ENCODE data around the gene USH1C.

The USH1C gene

DNA sequence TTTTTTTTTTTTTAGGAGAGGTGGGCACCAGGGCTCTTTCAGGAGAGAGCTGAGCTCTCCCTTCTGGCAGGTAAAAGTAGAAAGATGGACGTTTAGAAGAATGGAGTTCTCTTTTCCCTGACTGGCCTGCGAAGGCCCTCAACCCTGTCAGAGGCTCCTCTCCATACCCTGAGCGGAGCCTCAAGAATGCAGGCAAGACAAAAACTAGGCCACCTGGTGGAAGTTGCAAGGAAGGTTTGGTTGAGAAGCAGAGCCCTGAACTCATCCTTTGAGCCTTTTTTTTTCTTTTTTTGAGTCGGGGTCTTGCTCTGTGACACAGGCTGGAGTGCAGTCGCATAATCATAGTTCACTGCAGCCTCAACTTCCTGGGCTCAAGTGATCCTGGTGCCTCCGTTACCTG is 4.2 kb upstream of the USH1C start:
- DNase-seq (ENCODE audit: low spot score), result peak; percentile 40

DNA sequence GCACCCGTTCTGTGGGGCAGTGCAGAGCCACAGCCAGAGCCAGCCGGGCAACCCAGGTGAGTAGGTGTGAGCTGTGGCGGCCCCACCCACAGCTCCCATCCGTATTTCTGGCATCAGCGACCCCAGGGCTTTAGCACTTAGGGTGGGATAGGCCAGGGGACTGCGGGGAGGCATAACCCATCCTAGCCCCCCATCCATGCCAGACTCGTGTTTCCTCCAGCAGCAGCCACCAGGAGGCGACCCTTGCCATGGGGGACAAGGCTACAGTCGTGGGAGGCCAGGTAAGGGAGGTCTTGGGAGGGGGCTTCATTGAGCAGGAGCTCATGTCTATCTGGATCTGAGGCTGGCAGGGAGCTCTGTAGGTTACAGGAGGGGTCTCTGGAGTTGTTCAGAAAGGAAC is 3.7 kb upstream of the USH1C start:
- no peak for DNase-seq (ENCODE audit: low spot score)

DNA sequence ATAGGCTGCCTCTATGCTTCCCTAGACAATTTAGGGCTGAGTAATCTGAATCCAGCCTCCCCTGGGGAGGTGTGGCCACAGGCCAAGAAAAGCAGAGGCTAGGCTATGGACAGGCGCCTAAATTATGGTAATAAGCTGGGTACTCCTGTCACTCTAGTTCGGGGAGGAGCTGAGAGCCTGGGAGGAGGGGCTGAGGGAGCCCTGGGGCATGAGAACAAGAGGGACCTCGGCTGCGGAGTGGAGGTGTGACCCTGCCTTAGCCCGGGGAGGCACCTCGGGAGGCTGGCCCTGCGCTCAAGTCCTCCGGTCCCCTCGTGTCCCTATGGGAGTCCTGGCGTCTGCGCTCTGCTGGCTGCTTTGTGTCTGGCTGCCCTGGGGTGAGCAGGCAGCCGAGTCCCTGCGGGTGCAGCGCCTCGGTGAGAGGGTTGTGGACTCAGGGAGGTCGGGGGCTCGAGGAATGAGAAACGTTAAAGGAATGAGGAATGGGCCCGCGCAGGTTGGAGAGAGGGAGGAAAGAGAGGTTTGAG is 2.9 kb upstream of the USH1C start, which contains the start of gene OTOG:
TSS of gene OTOG (plus strand) at position 209 of the 527 bp plus-strand sequence. CDS start at position 323, 114 bp downstream.
- DNase-seq (ENCODE audit: low spot score), result peak; percentile 85

DNA sequence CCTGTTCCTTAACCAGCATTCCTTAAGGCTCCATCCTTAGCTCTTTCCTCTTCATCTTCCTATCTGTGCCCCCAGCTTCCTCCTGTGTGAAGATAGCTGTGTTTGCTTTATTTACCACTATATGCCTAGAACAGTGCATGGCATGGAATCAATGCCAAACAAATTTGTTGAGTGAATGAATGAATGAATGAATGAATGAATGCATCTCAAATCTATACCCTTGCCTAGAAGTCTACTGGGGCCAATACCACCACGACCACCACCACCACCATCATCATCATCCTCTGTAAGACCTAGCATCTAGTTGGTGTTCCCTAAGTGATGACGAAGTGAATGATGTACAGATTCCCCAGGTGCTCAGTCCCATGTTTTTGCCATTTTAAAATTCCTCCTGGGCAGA is 2.0 kb upstream of the USH1C start:
- no peak for DNase-seq (ENCODE audit: low spot score)

DNA sequence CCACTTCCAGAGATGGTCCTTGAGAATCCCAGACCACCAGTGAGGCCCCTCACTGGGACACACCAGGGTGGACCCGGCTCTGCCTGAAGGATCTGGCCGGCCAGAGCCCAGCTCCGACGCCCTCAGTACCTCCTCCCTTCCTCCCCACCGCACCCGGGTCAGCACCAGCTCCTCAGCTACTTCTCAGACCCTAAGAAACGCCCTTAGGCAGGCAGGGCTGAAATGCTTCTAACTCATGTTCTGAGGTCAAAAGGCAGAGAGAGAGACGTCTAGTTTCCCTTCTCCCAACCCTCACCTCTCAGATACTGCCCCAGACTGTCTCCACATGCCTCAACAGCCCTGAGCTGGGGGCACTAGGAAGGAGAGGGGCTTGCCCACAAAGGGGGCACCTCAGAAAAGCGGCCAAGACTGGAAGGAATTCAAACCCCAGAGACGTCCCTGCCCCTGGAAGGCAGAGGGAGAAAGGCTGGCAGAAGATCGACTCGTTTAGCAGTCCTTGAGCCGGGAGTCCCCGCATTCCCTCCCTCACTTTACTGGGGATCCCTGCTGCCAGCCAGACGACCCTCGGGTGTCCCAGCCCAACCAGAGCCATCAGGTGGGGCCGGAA is 539 bp downstream of the USH1C start:
- no peak for DNase-seq (ENCODE audit: low spot score)

DNA sequence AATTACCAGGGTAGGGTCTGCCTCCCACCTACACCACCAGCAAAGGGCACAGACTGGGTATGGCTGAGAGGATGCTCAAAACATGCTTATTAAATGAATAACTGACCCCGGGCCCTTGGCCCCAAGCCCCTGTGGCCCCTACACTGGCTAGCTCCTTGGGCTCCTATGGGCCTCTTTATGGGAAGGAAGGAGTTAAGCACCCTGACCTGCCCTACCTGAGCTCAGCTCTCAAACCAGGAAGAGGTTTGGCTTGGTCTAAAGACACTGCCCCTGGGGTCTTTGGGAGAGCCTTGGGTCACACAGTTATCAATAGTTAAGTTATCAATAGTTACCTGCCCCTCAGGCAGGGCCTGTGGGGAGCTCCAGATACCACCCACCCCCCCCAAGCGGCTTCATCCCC is 1.2 kb downstream of the USH1C start:
- no peak for DNase-seq (ENCODE audit: low spot score)

DNA sequence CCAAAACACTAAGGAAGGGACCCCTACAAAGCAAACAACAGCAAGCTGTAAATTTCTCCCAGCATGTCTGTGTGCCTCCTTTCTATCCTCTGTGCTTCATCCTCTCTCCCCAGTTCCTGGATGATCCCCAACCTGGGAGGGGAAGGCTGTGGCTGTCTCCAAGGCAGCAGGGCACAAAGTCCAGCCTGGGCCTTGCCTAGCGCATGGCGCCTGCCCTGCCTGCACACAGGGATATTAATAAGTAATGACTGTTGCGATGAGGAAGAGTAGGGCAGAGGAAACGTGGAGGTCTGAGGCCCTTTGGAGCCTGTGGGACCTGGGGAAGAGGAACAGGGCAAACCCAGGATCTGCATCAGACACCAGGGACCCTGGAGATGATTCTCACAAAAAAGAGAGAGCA is 2.0 kb downstream of the USH1C start:
- no peak for DNase-seq (ENCODE audit: low spot score)

DNA sequence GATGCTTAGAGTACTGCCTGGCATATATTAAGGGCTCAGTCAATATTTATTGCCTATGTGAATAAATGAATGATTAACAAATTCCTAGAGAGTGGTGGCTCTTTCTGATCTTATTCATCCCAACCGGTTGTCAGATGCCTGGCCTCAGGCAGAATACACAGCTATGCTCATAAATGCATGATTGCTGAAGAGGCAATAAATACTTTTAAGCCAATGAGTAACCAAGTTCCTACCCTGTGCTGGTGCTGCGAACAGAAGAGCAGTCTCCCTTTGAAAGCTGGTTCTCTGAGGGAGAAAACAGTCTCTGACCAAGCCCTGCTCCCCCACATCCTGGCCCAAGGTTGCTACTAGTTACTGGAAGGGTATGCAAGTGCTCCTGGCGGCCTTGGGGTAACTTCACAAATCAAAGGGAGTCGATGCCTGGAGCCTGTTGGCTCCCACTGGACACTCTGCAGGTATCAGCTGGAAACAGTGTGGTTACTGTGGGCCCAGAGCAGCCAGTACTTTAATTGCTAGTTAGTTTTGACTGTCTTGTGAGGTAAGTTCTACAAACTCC is 2.8 kb downstream of the USH1C start:
- no peak for DNase-seq (ENCODE audit: low spot score)

DNA sequence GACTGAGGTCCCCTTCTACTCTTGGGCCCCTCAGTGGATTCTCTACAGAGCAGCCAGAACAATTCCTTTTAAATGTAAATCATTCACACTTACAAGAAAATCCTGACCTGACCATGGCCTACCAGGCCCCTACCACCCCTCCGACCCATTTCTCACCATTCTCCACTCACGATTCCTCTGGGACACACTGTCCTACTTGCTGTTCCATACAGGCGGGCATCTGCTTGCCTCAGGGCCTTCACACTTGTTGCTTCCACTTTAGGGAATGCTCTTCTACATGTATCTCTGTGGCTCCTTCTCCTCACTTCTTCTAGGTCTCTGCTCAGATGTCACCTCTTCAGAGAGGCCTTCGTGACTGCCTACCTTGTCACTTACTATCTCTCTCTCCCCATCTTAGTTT is 3.4 kb downstream of the USH1C start:
- DNase-seq (ENCODE audit: low spot score), result no peak

DNA sequence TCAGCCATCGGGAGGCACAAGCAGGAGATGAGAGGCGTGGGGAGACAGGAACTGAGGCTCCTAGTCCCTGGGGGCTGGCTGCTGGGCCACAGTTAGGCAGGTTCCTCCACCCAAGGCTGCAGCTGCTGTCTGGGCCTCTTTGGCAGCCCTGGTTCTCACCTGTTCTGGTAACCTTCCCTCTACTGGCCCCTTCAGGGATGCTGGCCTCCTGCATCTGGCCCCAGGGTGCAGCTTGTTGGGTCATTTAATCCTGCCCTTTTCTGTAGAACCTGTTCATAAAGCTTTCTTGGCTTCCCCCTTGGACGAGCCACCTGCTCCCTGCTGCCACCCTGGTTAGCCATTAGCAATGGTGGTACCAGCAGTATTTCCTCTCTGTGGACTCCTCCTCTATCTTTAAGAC is 5.5 kb downstream of the USH1C start:
- DNase-seq (ENCODE audit: low spot score), result no peak

DNA sequence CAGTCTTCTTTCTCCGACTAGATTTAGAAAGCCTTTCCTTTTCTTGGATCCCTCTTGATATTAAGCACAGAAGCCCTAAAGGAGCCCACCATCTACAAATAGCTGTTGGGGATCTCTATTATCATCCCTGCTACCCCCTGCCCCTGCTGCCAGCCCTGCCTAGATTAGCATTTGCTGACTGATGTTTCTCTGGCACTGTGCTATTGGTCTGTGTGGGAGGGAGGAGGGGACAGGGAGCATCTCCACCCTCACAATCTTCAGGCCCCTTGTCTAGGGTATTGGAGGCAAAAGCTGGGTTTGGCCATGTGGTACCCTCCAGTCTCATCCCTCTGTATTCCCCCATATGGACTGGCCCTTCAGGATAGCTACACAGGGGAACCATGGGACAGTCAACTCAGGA is 6.2 kb downstream of the USH1C start:
- DNase-seq (ENCODE audit: low spot score), result no peak

DNA sequence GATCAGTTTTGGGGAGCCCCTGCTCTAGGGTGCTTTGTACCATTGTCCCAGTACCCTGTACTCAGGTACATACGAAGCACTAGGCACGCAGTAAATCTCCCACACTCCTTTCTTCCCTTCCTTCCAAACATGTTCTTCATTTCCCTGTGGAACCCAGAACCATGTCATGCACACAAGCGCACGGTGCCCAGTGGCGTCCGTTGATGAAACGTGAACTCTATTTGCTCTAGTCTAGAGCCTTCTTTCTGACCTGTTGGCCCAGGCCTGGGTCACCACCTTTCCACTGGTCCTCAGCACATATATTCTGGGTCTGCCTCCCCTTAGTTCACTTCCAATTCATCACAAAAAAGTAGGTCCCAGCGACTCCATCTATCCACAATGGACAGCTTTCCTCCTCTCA is 7.0 kb downstream of the USH1C start:
- no peak for DNase-seq (ENCODE audit: low spot score)

DNA sequence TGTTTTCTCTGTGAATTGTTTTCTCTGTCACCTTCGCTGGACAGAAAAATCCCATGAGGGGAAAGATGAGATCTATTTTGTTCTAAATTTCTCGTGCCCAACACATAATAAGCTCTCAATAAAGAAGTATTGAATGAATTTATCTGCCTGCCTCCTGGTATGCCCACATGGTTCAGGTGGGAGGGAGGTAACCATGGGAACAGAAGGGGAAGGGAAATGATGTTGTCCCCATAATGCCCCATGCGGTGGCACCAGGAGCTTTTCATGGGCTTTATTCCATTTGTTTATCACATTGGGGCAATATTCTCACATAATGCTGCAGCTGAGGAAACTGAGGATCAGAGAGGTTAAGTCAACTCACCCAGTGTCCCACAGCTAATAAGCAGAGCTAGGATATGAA is 8.7 kb downstream of the USH1C start:
- DNase-seq (ENCODE audit: low spot score), result no peak

DNA sequence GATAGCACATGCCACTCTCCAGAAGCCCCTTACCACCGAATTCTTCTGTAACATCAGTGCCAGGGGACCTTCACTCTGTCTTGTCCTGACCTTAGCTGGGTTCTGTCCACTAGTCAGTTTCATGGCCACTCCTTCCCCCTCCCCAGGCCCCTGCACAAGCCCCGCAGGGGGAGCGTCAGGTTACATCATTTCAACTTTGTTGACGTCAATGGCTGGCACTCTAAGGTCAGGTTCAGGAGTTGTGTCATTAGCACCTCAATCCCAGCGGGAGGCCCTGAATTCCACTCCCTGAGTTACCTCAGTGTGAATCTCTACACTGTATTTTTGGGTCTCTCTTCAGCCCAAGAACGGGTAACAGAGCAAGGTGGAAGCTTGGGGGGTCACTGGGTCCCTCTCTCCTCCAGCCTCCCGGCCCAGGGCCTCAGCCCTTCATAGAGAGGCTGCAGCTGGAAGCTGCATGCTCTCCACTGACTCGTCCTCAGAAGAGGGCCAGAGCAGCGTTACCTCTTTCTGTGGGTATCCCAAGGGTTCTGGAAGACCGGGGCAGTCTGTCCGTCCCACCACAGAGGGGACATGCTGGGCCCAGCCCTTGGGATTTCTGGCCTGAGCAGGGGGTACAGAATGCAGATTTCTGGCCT is 10.3 kb downstream of the USH1C start:
- DNase-seq (ENCODE audit: low spot score), result no peak

DNA sequence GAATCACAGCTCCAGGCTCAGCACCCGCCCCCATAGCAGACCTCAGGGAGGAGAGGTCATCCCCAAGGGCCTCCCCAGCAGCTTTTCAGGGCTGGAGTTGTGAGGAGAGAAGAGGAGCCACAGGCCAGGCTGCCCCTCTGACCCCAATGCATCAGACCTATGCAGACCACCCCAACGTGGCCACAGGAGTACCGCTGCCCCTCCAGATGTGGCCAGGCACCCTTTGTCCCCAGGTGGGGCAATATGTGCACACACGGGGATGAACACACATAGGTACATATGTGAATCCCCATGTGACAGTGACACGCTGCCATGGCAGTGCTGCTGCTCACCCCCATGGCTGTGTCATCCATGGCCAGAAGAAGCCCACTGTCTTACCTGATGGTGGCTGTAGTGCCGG is 10.9 kb downstream of the USH1C start:
- DNase-seq (ENCODE audit: low spot score), result no peak

DNA sequence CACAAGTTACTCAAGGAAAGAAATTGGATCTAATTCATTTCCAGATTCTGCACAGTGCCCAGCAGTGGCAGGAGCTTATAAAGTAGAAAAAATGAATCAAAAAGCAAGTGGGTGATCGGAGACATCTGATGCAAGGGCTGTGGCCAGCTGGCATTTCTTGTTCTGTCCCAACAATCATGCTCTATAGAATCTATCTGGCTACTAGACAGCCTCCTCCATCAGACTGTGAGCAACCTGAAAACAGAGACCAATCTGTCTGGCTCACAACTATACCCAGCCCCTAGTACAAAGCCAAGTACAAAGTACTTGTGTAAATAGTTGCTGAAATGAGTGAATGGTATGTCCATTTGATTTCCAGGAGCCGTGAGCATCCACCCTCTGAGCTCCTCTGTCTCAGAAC is 11.4 kb downstream of the USH1C start:
- no peak for DNase-seq (ENCODE audit: low spot score)

DNA sequence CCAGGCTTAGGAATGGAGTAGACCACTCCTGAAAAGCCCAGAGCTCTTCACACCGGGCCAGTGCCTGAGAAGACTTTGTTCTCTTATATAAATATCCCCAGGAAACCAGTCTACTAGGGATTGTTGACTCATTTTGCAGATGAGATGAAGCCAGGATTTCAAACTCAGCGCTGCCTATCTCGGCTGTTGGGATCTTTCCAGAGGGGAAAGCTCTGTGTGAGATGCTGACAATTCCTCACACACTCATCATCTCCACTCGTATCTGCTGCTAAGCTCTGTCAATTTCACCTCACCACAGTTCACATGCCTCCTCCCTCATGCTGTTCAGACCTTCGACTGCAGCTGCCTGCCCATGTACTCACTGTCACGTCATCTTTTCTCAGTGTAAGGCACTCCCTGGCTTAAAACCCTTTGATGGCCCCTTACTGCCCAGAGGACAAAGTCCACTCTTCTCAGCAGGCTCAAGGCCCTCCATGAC is 12.5 kb downstream of the USH1C start:
- DNase-seq (ENCODE audit: low spot score), result no peak

DNA sequence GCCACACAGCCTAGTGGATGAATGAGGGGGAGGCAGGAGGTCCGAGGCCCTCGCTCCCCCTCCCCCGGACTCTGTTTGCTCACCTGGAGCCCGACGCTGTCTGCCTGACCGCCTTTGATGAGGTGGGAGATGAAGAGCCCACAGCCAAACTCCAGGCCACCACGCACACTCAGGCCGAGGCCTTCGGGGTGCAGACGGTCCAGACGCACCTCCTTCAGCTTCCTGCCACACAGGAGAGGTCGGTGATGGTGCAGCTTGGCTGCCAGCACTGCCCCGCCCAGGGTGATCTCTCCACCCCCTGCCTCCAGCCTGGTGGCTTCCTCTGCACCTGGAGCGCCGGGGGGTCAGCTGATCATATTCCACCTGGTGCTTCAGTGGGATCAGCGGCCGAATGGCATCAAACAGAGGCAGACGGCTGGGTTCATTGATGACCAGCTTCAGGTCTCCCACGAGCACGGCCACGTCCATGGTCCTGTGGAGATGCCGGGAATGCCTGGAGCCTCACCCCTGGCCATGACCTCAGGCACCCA is 13.1 kb downstream of the USH1C start:
- DNase-seq (ENCODE audit: low spot score), result no peak

DNA sequence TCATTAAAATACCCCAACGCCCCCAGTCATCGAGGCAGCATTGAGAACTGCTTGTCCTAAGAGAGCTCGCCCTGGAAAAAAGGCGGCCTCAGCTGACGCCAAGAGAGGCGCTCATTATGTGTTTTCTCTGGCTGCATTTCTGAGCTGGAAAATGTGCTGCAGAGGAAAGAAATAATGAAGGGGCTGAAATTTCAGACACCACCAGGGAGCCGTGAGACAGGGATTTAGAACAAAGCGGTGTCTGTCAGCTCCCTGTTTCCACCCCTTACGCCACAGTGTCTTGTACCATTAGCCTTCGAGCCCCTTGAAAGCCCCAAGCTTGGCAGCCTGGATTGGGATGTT is 14.4 kb downstream of the USH1C start:
- no peak for DNase-seq (ENCODE audit: low spot score)

DNA sequence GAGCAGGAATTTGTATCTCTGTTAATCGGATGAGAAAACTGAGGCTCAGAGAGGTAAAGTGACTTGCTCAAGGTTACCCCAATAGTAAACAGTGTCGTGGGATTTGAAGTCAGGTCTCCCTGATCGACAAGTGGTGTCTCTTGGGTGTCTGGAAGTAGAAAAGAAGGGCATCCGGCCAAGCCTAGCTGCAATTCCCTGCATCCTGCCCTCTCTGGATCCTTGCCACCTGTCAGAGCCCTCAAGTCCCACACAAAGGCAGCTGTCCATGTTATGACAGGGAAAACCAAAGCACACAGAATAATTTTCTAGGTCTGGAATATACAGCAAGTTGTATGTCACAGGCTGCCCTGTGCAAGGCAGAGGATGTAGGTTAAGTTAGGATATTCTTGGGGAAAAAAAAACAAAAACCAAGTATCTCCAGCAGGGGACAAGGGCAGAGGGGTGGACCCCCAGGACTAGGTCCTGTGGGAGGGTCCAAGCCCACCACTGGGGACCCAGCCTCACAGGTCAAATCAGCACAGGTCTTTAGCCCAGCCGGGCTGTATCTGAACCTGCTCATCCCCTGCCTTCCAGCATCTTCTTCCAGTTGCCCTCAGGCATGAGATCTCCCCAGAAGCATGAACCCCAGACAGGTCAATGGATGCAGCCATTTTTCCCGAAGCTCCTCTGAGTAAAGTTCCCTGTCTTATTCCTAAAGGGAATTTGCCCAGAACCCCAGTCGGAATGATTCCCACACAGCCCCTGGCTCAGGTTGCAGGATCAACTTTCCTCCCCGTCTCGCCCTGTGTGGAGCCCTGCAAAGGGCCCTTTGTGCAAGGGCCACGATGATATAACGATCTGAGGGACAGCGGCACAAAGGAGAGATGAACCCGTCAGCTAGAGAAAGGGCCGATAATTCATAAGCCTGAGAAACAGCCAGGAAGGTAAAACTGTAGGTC is 15.0 kb downstream of the USH1C start:
- DNase-seq (ENCODE audit: low spot score), result no peak

DNA sequence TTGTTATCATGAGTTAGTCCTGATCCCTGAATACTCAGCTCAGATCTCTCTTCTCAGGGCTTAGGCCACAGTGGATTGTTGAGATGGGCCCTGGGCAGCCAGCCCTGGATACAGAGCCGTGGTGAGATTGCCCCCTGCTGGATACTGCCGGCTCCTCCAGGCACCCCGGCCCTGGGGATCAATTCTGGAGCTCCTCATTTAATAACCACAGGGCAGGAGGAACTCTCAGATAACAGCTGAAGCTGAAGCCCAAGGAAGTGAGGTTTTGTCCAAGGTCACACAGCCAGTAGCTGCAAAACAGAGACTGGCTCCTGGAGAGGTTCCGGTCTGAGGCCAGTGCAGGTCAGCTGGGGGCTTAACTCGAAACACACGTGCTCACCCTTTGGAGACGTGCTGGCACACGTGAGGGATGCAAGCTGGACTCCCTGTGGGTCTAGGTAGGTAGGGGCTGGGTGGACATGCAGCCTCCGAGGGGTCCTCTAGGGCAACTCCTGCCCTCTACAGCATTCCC is 16.0 kb downstream of the USH1C start:
- DNase-seq (ENCODE audit: low spot score), result peak; percentile 81

DNA sequence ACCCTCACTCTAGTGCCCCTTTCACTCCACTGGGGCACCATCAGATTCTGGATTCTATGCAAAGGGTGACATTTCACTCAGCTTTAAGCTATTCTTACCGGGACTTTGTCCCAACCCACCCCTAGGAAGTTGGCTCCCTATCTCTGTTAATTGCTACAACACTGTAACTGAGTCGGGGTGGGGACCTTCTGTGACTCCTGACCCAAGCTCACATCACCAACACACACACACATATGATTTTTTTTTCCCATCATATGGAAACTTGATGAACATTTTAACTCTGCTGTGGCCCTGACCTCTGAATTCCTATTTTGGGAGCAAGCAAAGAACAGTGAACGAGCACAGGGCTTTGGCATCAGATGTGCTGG is 16.6 kb downstream of the USH1C start:
- DNase-seq (ENCODE audit: low spot score), result no peak
